GM12875 (cell line): ENCODE results near the gene C14orf93.
"Not testable (repeated sequence)": the region's sequence is repeated elsewhere in the genome, so short reads cannot be mapped to it uniquely, and the experiment has no call there.

Experiments used
- H3K4me3 ChIP-seq: one replicate; pipeline ENCODE4 v1.5.1; 2011; ENCODE audit warnings: low read depth, low read length, control low read depth
- TF ChIP-seq, protein P1 (sequence below): IDR thresholded peaks from 2 replicates; pipeline ENCODE4 v1.5.1; 2011; ENCODE audit warnings: low read depth, mild to moderate bottlenecking, control low read depth, inconsistent platforms, low read length, moderate library complexity, borderline replicate concordance; ENCODE audit not compliant: insufficient read depth

Gene C14orf93

DNA sequence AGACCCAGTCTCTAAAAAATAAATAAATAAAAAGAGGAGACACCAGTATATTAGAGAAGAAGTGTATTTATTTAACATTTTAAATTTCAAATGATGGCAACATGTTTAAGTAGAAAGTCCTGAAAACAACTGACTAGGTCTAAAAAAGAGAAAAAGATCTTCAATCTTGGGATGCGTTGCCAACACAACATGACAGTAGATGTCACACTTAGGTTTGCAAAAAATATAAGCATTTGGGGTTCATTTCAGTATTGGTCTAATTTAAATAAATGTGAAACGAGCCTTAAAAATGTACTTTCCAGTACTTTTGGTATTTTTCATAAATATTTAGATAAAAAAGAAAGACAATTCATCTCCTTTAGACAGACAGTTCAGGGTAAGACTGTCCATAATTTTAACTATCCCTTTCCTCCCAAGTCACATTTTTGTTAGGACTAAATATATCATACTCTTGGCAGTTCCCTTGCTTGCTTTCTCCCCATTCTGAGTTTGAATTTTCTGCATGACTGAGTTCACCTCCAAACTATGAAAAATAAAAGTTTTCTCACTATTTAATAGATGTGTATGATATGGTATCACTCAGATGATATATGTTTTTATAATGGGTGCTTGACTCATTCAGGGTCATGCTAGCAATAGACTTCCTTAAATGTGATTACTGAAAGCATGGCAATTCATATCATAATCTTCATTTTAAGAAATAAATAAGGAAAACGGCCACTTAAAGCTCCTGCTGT lies 4.3 kb downstream of the C14orf93 start:
- no peak overlapping the region for H3K4me3 ChIP-seq
- TF ChIP-seq, protein P1, sequence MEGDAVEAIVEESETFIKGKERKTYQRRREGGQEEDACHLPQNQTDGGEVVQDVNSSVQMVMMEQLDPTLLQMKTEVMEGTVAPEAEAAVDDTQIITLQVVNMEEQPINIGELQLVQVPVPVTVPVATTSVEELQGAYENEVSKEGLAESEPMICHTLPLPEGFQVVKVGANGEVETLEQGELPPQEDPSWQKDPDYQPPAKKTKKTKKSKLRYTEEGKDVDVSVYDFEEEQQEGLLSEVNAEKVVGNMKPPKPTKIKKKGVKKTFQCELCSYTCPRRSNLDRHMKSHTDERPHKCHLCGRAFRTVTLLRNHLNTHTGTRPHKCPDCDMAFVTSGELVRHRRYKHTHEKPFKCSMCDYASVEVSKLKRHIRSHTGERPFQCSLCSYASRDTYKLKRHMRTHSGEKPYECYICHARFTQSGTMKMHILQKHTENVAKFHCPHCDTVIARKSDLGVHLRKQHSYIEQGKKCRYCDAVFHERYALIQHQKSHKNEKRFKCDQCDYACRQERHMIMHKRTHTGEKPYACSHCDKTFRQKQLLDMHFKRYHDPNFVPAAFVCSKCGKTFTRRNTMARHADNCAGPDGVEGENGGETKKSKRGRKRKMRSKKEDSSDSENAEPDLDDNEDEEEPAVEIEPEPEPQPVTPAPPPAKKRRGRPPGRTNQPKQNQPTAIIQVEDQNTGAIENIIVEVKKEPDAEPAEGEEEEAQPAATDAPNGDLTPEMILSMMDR, result no peak

DNA sequence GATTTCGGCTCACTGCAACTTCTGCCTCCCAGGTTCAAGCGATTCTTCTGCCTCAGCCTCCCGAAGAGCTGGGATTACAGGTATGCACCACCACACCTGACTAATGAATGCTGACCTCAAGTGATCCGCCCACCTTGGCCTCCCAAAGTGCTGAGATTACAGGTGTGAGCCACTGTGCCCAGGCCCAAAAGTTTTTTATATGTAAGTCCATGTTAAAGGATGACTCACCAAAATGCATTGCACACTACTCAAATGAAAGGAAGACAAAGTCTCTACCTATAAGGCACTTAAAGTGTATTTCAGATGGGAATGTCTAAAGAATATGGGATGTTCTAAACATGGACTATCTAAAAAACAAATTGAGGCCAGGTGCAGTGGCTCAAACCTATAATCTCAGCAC lies 5.7 kb downstream of the C14orf93 start:
- not testable (repeated sequence) for H3K4me3 ChIP-seq

DNA sequence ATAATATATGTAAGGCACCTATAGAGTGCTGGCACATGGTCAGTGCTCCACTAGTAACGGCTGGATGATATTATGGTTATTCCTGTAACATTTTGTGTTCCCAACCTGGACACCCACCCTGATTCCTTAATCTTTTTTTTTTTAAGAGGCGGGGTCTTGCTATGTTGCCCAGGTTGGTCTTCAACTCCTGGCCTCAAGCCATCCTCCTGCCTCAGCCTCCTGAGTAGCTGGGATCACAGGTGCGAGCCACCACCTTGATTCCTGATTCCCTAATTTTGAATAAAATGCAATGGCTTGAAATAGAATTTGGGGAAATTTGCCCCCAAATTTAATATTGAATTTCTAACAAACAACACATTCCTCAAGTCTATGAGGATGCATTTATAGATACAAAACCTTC lies 7.4 kb downstream of the C14orf93 start:
- H3K4me3 ChIP-seq, result no peak overlapping the region
- TF ChIP-seq, protein P1, result no peak

DNA sequence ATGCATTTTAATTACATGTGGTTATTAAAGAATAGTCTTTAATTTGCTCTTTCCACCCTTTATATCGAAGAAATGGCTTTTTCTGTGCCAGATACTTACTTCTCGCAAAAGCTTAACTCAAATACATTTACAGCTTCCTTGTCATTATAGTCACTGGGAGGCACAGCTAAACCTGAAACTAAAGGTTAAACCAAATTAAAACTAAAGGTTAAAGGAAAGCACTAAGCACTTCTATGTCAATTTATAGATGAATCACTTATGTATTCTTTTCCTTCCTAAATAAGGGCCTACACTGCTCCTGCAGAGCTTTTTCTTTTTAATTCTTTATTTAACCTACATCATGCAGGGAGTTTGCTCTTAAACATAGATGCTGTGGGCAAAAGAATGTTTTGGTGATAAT lies 9.1 kb downstream of the C14orf93 start:
- TF ChIP-seq, protein P1, result no peak
- H3K4me3 ChIP-seq, result no peak overlapping the region

DNA sequence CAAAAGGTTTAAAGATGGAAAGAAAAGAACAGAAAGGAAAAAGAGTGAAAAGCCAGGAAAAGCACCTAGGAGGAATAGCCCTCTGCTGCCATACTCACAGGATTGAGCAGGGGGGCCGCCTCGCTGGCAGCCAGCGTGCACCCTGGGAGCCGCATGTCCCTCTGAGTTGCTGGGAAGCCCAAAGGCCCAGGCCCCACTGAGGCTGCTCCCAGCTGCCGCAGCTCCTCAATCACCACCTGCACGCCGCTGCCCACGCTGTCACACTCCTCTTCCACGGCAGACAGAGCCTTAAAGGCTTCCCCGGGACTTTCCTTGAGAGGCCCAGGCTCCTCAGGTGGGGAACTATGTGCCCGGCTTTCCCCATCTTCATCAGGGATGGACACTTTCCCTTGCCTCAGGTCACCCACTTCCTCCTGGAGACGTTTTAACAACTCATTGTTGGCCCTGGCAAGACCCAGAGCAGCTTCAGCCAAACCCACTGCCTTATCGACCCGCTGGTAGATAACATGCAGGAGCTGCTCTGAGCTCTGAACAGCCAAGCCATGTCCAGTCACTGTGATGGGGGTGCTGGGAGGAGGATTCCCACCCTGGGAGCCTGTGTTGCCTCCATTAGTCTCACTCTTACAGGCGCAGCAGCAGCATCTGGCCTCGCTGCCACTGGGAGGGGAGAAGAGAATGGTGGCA lies 11.5 kb downstream of the C14orf93 start:
- TF ChIP-seq, protein P1, result no peak

DNA sequence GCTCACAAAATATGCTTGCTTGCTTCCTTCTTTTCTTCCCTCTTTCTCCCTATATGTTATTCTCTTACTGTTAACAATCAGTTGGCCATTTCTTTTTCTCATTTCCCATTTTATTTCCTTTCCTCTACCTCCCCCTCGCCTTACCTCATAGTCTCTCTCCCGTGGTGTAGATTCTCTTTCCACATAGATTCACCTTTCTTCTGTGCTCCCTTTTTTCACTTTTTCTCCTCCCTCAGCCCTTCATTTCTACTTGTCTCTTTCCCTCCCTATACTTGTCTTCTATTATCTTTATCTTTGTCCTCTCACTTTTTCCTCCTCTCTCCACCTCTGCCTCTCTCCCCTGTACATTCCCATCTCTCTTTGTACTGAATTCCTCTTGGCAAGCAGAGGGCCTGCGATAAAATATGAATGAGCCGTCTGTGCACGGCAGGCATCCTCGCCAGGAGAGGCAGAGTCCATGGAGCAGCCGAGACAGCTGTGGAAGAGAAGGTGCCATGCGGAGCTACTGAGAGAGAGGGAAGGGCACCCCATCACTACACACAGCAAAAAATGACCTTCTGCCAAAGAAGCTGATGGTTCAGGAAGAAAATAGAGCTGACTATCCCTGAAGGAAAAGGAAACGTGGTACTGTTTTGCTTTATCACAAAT lies 12.1 kb downstream of the C14orf93 start:
- no peak overlapping the region for H3K4me3 ChIP-seq

More for the DNA sequence above, 11.5 kb downstream of the C14orf93 start:
- H3K4me3 ChIP-seq, result no peak overlapping the region

More for the DNA sequence above, 12.1 kb downstream of the C14orf93 start:
- TF ChIP-seq, protein P1, result no peak
